GM19324 (cell line): ENCODE results near the gene ENPP3.
"Not testable (repeated sequence)": the region's sequence is repeated elsewhere in the genome, so short reads cannot be mapped to it uniquely, and the experiment has no call there.

Experiments
- ATAC-seq: cut with Tn5 transposase; IDR thresholded peaks from one replicate; pipeline ENCODE4 v1.9.1; 2021; ENCODE audit warnings: mild to moderate bottlenecking, moderate library complexity; ENCODE audit not compliant: unreplicated experiment, low FRiP score

Gene ENPP3

DNA sequence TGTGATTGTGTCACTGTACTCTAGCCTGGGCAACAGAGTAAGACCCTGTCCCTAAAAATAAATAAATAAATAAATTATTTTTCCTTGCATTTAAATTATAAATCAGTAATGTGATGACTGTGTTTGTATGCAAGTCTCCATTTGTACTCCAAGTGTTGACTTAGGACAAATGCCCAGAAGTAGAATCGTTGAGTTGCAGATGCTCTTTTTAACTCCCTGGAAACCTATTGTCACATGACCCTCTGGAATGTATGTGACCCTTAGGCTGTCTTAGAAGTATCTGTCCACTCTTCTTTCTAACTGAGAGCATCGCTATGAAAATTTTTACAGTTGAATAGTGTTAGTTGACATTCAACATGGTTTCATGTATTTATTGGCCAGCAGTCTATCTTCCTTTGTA lies 45.3 kb downstream of the ENPP3 start:
- no peak for ATAC-seq

DNA sequence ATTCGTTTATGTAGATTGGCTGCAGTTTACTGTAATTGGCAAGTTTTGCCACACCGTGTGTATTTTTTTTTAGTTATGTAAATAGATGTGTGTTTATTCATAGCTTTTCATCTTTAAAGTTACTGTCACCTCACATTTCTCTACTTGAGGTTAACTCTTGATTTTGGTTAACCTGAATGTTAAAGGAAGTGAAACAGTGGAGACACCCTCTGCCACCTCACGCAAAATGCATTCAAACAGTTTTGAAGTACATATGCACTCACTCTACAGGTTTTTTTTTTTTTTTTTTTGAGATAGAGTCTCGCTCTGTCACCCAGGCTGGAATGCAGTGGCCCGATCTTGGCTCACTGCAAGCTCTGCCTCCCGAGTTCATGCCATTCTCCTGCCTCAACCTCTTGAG lies 46.4 kb downstream of the ENPP3 start:
- peak; percentile 72 for ATAC-seq

DNA sequence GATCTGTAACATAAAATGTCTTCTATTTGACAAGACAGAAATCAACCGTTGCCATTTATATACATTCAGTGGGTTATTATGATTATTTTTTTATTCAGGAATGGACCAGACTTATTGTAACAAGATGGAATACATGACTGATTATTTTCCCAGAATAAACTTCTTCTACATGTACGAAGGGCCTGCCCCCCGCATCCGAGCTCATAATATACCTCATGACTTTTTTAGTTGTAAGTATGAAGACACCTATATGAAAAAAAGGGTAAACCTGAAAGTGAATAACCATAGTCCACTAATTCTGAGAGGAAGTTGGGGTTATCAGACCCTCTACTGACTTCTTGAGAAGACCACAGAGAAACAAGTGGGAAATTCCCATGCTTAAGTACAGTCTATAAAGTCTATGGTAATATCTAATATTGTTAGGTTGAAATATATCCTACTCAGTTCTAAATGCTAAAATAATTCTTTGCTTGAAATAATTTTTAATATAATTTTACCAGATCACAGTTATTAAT lies 48.2 kb downstream of the ENPP3 start:
- no peak for ATAC-seq

- ATAC-seq = no peak
These were observed 49.9 kb downstream of the ENPP3 start for GRCh38 chr6:131687022-131687421.

DNA sequence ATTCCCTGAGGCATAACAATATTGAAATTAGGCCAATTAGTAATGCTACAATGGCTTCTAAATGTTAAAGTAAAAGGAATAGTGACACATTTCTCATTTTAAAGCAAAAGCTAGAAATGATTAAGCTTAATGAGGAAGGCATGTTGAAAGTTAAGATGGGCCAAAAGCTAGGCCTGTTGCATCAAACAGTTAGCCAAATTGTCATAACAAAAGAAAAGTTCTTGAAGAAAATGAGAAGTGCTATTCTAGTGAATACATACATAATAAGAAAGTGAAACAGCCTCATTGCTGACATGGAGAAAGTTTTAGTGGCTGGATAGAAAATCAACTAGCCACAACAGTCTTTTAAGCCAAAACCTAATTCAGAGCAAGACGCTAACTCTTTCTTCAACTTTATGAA lies 51.2 kb downstream of the ENPP3 start:
- ATAC-seq = peak; percentile 41

DNA sequence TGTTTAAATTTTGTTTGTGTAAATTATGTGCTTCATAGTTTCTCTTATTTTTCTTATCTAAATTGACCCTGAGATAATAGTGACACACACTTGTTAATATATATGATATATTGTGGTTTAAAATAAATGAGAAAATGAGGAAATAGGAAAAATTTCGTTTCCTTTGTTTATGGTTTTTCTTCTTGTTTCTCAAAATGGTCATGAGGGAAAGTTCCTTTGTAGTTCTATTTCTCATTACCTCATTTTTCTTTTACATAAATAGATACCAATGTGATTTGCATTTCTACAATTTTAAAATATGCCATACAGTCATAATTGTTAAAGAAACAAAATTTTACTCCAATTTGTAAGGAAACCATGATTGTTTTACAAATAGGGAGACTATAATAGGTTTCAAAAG lies 54.9 kb downstream of the ENPP3 start:
- no peak for ATAC-seq

GRCh38 chr6:131692589-131692988 lies 55.5 kb downstream of the ENPP3 start:
- no peak for ATAC-seq

- no peak for ATAC-seq
These were observed 56.3 kb downstream of the ENPP3 start for GRCh38 chr6:131693384-131693783.

DNA sequence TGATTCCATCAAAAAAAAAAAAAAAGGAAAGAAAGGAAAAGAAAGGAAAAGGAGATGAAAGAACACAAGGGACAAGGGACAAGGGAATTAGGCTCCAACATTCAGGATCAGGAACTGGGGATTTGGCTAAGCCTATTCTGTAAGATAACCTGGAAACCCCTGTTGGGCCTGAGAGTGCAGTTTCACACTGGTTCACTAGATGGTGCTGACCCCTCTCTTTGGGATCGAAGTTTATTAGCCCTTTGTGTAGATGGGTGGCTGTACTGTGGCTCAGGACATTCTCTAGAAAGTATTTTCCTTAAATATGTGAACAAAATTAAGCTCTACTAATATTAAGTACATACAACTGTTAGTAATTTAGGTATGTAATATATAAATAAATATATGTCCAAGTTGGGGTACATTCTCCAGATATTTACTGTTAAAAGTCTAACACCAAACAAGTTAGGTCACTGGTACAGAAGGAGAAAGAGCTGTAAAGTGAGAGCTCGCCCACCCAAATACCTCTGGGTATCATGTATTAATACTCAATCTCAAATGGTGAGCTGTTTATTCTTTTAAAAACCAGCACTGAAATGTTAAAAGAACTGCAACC lies 57.8 kb downstream of the ENPP3 start:
- ATAC-seq = peak; percentile 82

- no peak for ATAC-seq
These were observed 59.9 kb downstream of the ENPP3 start for GRCh38 chr6:131696956-131697355.

DNA sequence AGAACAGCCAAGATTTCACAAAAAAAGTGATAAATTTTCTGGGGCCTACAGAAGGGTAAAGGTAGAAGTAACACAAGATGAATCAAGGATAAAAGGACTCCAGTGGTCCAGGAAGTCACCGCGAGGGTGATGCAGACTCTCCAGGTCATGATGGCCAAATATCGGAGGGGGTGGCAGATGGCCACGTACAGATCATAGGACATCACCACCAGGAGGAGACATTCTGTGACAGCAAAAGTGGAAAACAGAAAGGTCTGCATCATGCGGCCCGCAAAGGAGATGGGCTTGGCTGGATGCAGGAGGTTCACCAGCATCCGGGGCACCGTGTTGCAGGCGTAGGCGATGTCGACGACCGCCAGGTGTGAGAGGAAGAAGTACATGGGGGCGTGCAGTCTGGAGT lies 63.7 kb downstream of the ENPP3 start:
- not testable (repeated sequence) for ATAC-seq

DNA sequence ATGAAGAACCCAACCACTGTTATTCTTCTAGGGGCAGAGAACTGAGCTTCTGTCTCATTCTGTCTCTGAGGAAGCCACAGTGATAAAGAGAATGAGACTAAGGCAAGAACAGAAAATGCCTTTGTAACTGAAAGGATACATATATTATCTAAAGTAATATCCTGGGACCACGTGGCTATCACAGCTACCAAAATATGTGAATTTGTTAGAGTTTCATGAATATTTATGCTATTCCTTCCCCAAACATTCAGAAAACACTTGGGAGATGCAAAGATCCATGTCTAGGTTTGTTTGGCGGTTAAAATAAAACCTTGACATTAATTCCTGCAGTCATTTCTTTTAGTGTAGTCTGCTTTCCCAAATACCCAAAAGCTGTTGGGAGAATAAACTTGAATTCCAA lies 66.8 kb downstream of the ENPP3 start:
- ATAC-seq = not testable (repeated sequence)

DNA sequence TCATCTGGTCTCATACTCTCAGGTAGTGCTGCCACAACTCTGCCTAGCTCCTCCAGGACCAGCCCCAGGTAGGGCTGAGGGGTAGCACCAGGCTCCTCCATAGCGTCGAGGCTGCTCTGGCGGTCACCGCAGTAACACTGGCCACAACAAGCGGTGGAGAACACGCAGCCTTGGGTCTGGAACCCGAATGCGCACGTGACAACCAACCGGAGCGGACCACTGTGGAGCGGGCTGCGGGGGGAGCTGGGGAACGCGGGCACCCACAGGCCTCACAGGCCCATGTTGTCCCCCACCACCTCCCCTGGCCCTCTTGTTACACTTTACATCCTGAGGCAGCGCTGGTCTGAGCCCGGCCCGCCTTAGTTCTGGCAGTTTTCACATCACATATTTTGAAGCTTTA lies 73.8 kb downstream of the ENPP3 start, which contains the start of gene CTAGE9:
Gene CTAGE9 (minus strand): TSS at position 101 of the 400 bp plus-strand sequence. CDS start 0 bp downstream, at position 101.
- ATAC-seq = not testable (repeated sequence)

GRCh38 chr6:131715567-131715966 lies 78.5 kb downstream of the ENPP3 start:
- ATAC-seq = not testable (repeated sequence)

GRCh38 chr6:131717836-131718542 lies 80.9 kb downstream of the ENPP3 start:
- ATAC-seq = no peak

- no peak for ATAC-seq
These were observed 84.1 kb downstream of the ENPP3 start for GRCh38 chr6:131721161-131721560.

DNA sequence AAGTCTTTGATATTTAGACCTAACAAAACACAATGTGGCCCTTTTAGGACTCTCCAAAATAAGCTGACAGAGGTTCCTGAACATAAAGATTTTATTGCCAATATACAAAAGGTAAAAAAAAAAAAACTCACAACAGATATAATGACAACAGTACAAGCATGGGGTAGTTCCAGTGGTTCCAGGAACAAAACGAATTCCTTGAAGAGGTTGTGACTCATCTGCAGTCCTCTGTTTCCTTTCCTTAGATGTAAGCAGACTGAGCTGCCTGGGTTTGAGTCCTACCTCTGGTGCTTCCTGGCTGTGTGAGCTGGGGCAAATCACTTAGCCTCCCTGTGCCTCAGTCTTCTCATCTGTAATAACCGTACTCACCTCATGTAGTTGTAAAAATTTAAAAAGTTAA lies 87.0 kb downstream of the ENPP3 start:
- ATAC-seq = no peak

DNA sequence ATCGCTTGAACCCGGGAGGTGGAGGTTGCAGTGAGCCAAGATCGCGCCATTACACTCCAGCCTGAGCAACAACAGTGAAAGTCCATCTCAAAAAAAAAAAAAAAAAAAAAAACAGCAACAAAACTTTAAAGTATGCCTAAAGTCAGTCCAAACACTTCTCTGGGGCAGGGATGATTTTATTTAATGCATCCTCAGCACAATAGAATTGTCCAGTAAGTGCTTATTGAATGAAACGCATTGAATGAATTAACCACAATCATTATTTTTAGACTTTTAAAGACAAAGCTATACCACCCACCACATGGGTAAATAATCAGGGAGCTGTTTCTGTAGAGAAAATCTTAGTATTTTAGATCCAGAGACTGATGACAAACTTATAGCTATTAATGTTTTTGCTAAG lies 90.4 kb downstream of the ENPP3 start:
- no peak for ATAC-seq

DNA sequence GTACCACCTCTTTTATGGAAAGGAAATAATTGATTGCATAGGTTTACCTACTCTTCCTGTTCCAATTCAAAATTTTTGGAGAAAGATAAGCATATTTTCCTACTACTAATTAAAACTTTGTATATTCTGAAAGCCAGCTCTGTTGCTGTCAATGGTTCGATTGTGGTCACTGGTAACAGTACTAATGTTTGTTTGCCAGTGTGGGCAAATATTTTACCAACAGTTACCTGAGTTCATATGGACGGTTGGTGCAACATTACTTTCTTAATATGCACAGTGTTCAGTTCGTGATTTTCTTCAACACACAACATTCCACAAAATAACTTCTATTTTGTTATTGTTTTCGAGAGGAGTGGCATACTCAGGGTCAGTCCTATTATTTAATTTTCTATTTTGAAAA lies 90.8 kb downstream of the ENPP3 start:
- no peak for ATAC-seq

DNA sequence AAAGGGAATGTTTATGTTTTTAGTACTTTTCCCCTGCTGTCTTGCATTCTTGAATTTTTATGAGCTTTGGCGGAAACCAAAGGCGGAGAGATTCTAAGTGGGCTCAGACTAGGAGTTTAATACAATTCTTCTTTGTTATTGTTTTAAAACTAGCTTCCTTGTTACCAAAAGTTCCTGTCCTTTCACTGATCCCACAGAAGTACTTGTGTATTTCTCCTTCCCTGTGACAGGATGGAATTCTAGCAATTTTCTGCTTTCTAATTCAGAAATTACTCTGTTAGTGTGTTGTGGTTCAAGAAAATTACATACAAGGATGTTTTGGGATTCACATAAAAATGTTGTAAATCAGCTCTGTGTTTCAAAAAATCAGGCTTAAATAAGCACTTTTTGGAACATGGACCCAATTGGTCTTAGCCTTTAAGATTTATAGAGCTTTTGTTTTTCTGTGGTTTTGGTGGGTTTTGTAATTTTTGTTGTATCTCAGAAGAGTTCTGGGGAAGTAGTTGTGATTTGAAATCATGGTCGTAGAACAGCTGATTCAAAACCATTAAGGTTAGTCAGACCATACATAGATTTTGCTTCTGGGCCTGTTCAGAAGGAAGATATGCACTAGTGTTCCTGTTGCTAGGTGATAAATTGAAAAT lies 91.3 kb downstream of the ENPP3 start:
- ATAC-seq = no peak

DNA sequence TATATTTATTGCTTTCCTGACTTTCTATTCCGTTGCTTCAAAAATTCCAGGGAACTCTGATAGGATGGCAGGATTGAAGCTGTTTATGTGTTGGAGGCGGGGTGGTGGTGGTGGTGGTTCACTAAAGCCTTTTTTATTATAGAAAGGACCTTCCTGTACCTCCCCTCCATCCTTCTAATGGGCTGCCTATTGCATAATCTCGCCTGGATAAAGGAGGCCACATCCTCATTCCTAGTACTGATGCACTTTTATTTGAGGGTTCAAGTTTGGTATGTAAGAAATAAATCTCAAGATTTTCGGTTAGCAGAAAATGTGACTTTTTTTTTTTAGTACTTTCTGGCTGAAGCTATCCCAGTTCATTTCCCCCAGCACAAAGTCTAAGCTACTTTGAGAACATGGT lies 92.4 kb downstream of the ENPP3 start:
- no peak for ATAC-seq

DNA sequence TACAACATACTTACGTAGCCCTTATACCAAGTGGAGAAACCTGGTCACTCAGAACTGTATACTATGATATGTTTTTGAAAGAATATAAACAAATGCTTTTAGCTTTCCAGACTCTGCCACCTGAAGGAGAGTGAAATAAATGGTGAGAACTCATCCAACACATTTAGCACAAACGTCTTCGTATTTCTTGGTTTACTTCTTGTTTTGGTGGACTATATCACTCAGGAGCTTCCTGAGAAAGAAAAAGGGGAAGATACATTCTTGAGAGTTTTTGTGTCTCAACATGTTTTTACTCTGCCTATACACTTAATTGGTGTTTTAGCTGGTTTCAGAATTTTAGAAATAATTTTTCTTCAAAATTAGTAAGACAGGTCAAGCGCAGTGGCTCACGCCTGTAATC lies 93.2 kb downstream of the ENPP3 start:
- no peak for ATAC-seq
